Neural crest cell (in vitro differentiated cells): ENCODE measurements around the gene CATSPER3. TPM values are rescaled to one million over a fixed set of nuclear protein-coding genes. Genes with fewer than 3 reads are reported as not detected.

Experiments used
- DNase-seq: peaks from one replicate; pipeline ENCODE4 v3.0.0; 2021; ENCODE audit warnings: low read depth, mixed read lengths, low spot score
- H3K27ac Mint-ChIP-seq: one replicate; pipeline ENCODE4 v1.8.0; 2021; ENCODE audit warnings: mild to moderate bottlenecking, mixed read lengths; ENCODE audit not compliant: unreplicated experiment
- H3K27me3 Mint-ChIP-seq: 2 replicates; pipeline ENCODE4 v1.8.0; 2021; ENCODE audit warnings: low read depth, mild to moderate bottlenecking, mixed read lengths
- H3K36me3 Mint-ChIP-seq: 2 replicates; pipeline ENCODE4 v1.8.0; 2021; ENCODE audit warnings: low read depth, mild to moderate bottlenecking, mixed read lengths
- H3K4me1 Mint-ChIP-seq: 2 replicates; pipeline ENCODE4 v1.8.0; 2021; ENCODE audit warnings: mixed read lengths
- H3K4me3 Mint-ChIP-seq: one replicate; pipeline ENCODE4 v1.8.0; 2021; ENCODE audit warnings: mild to moderate bottlenecking, mixed read lengths
- H3K9me3 Mint-ChIP-seq: 2 replicates; pipeline ENCODE4 v1.8.0; 2021; ENCODE audit warnings: mixed read lengths
- total RNA-seq: library from RNA; stranded (reverse); gene quantifications from 2 replicates; pipeline ENCODE4 v1.2.1, GENCODE V29; 2021
- TF ChIP-seq, protein P1 (sequence below): fragments of 200-600 bp; sonication (generic); conservative IDR thresholded peaks from 2 replicates; pipeline ENCODE4 v1.5.0; 2021; ENCODE audit warnings: antibody characterized with exemption, mild to moderate bottlenecking

CATSPER3 gene
- total RNA-seq, 1 donor from 2014 or later = 0.54 TPM

DNA sequence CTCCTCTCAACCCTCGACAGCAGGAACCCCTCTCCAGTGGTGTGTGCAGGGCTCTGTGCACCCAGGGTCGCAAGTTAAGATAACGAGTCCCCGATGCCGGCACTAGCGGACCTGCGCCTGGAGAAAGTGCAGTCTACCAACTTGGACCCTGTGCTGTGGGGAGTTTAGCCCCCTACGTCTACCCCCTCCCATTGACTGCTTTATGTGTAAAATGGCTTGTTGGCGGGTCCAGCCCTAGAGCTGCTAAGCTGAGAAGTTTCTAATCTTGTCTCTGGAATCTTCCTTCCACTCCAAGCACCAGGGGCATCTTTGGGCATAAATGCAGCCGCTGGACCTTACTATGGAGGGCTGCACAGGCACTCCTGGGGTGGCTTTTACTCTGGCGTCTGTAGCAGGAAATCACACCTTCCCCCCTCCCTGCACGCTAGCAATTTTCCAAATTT is 73.5 kb downstream of the CATSPER3 start:
- H3K4me3 Mint-ChIP-seq = no peak overlapping the region
- no peak overlapping the region for H3K27ac Mint-ChIP-seq
- H3K9me3 Mint-ChIP-seq = no peaks in the 10 kb centered on the region
- DNase-seq = no peak
- no peaks in the 10 kb centered on the region for H3K36me3 Mint-ChIP-seq
- TF ChIP-seq, protein P1, sequence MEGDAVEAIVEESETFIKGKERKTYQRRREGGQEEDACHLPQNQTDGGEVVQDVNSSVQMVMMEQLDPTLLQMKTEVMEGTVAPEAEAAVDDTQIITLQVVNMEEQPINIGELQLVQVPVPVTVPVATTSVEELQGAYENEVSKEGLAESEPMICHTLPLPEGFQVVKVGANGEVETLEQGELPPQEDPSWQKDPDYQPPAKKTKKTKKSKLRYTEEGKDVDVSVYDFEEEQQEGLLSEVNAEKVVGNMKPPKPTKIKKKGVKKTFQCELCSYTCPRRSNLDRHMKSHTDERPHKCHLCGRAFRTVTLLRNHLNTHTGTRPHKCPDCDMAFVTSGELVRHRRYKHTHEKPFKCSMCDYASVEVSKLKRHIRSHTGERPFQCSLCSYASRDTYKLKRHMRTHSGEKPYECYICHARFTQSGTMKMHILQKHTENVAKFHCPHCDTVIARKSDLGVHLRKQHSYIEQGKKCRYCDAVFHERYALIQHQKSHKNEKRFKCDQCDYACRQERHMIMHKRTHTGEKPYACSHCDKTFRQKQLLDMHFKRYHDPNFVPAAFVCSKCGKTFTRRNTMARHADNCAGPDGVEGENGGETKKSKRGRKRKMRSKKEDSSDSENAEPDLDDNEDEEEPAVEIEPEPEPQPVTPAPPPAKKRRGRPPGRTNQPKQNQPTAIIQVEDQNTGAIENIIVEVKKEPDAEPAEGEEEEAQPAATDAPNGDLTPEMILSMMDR = no peak
- H3K27me3 Mint-ChIP-seq = peaks cover 95% of the 10 kb centered on the region
- H3K4me1 Mint-ChIP-seq = no peaks in the 10 kb centered on the region

DNA sequence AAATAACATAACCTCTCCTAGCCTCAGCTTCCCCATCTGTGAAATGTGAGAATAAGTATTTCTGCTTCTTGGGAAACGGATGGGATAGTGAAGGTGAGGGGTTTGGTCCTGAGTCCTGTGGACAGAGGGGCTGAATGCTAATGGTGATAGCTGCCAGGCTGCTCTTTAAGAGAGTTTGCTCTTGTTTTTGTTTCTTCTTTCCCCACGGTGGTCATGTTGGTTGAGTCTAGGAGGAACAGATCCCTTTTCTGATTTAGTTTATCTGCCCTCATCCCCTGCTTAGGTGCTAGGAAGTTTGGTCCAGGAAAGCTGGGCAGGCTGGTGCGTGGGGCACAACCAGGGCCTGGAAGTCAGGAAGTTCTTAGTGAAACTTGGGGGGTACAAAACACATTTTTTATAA is 74.0 kb downstream of the CATSPER3 start:
- Mint-ChIP-seq H3K4me1 (no peaks in the 10 kb centered on the region), H3K4me3 (no peak overlapping the region), H3K9me3 (no peaks in the 10 kb centered on the region), H3K36me3 (no peaks in the 10 kb centered on the region), H3K27me3 (peaks cover 95% of the 10 kb centered on the region), H3K27ac (no peak overlapping the region)
- TF ChIP-seq, protein P1 = no peak
- DNase-seq = no peak

DNA sequence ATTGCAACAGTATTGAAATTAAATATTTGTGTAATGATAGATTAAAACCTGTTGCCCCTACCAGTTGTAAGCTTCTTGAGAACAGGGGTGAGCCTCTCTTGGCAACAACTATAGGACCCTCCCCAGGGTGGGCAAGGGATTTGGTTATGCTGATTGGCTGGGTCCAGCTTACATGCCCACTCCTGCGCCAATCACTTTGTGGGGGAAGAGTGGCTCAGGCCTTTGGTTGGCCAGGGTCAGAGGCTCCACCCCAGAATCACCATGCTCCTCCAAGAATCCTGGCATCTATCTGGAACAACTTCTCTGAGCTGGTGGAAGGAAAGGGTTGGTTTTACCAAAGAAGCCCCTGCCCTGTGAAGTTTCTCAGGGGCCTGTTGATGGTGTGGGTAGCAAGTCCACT is 74.9 kb downstream of the CATSPER3 start:
- Mint-ChIP-seq H3K4me1 (no peaks in the 10 kb centered on the region), H3K9me3 (no peaks in the 10 kb centered on the region), H3K27me3 (peaks cover 93% of the 10 kb centered on the region), H3K27ac (no peak overlapping the region), H3K4me3 (no peak overlapping the region), H3K36me3 (no peaks in the 10 kb centered on the region)
- DNase-seq = no peak
- TF ChIP-seq, protein P1 = no peak

DNA sequence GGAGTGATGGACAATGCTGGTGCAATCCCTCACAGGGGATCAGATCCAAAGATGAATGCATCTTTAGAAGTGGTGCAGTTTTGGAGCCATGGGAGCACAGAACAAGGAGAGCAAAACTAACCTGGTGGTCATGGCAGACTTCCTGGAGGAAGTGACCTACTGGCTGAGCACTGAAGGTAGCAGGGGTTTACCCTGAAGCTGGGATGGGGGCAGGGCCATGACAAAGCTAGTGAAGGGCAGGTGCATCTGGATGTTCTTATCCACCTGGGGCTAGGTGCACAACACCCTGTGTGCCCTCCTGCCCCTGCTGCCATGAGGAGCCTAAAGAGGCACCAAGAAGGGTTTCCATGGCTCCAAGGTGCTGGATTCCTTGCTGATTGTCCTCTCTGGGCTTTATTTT is 77.8 kb downstream of the CATSPER3 start:
- Mint-ChIP-seq H3K36me3 (no peaks in the 10 kb centered on the region), H3K9me3 (no peaks in the 10 kb centered on the region), H3K27ac (no peak overlapping the region), H3K27me3 (peaks cover 98% of the 10 kb centered on the region), H3K4me1 (no peaks in the 10 kb centered on the region), H3K4me3 (no peak overlapping the region)
- DNase-seq = no peak
- TF ChIP-seq, protein P1 = no peak

DNA sequence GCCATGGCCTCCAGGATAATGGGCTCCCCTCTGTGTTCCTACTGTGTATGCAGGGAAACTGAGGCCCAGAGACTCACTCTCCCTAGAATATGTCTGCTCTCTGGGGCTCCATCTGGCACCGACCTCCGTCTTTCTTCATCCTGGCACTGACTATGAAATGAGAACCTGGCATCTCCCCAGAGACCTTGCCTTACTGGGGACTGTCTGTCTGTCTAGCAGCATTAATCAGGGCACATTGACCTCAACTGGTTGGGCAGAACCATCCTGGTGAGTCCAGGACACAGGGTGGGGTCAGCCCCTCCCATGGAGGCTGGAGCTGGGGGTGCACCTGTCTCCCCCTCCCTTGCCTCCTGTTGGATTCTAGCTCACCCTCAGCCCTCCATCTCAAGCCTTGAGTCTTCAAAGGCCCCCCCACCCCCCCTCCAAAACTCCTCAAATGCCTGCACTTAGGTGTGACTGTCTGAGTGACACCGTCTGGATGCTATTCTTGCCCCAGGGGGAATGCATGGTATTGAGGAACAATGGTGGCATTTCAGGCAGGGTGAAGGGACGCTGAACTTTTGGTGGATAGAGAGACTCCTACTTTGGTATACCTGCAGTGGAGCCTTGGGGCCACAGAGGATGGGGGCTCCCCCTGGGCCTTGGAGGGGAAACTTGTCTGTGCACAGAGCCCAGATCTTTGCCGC is 79.1 kb downstream of the CATSPER3 start:
- Mint-ChIP-seq H3K9me3 (no peaks in the 10 kb centered on the region), H3K36me3 (no peaks in the 10 kb centered on the region), H3K27me3 (peaks cover 98% of the 10 kb centered on the region), H3K27ac (no peak overlapping the region), H3K4me3 (no peak overlapping the region), H3K4me1 (no peaks in the 10 kb centered on the region)
- TF ChIP-seq, protein P1 = no peak
- no peak for DNase-seq
